Ishikawa (cell line): ENCODE data around the gene ZNF862.

Experiments used
- CEBPB ChIP-seq: IDR thresholded peaks from 2 replicates; pipeline ENCODE4 v1.6.1; 2012
- CREB1 ChIP-seq: IDR thresholded peaks from 2 replicates; pipeline ENCODE4 v1.6.1; 2012; ENCODE audit warnings: low read depth
- EGR1 ChIP-seq: IDR thresholded peaks from 2 replicates; pipeline ENCODE4 v1.6.1; 2012
- EP300 ChIP-seq: IDR thresholded peaks from 2 replicates; pipeline ENCODE4 v1.6.1; 2012; ENCODE audit warnings: borderline replicate concordance
- FOXM1 ChIP-seq: IDR thresholded peaks from 2 replicates; pipeline ENCODE4 v1.6.1; 2012; ENCODE audit warnings: low read depth, borderline replicate concordance
- MAX ChIP-seq: IDR thresholded peaks from 2 replicates; pipeline ENCODE4 v1.6.1; 2012
- NFIC ChIP-seq: IDR thresholded peaks from 2 replicates; pipeline ENCODE4 v1.6.1; 2012
- RAD21 ChIP-seq: IDR thresholded peaks from 2 replicates; pipeline ENCODE4 v1.6.1; 2012; ENCODE audit warnings: low read depth
- REST ChIP-seq: IDR thresholded peaks from 2 replicates; pipeline ENCODE4 v1.6.1; 2012; ENCODE audit warnings: low read depth, mild to moderate bottlenecking
- TAF1 ChIP-seq: IDR thresholded peaks from 2 replicates; pipeline ENCODE4 v1.6.1; 2012; ENCODE audit warnings: low read depth, mild to moderate bottlenecking
- TCF12 ChIP-seq: IDR thresholded peaks from 2 replicates; pipeline ENCODE4 v1.6.1; 2012; ENCODE audit warnings: low read depth
- TEAD4 ChIP-seq: IDR thresholded peaks from 2 replicates; pipeline ENCODE4 v1.6.1; 2012
- USF1 ChIP-seq: IDR thresholded peaks from 2 replicates; pipeline ENCODE4 v1.6.1; 2012
- YY1 ChIP-seq: IDR thresholded peaks from 2 replicates; pipeline ENCODE4 v1.6.1; 2012; ENCODE audit warnings: low read depth
- ZBTB7A ChIP-seq: IDR thresholded peaks from 2 replicates; pipeline ENCODE4 v1.6.1; 2012; ENCODE audit warnings: low read depth

The ZNF862 gene

GRCh38 chr7:149886018-149886415, 47.8 kb downstream of the ZNF862 start:
- no peak for TF ChIP-seq EP300
- no peak for TF ChIP-seq RAD21
- TF ChIP-seq ZBTB7A: no peak
- no peak for TF ChIP-seq CREB1
- TF ChIP-seq EGR1: no peak
- TF ChIP-seq FOXM1: no peak

- no peak for TF ChIP-seq ZBTB7A
- no peak for TF ChIP-seq TEAD4
- no peak for TF ChIP-seq CEBPB
- no peak for TF ChIP-seq TAF1
- no peak for TF ChIP-seq EGR1
- TF ChIP-seq CREB1: no peak
- TF ChIP-seq YY1: no peak
- TF ChIP-seq USF1: no peak
- TF ChIP-seq FOXM1: no peak
- TF ChIP-seq RAD21: no peak
- TF ChIP-seq TCF12: no peak
- TF ChIP-seq REST: no peak
- no peak for TF ChIP-seq NFIC
- TF ChIP-seq EP300: no peak
- TF ChIP-seq MAX: no peak
Measured at GRCh38 chr7:149887311-149887710, 49.1 kb downstream of the ZNF862 start.
